ENCODE measurements around the gene MAST3.

DNA sequence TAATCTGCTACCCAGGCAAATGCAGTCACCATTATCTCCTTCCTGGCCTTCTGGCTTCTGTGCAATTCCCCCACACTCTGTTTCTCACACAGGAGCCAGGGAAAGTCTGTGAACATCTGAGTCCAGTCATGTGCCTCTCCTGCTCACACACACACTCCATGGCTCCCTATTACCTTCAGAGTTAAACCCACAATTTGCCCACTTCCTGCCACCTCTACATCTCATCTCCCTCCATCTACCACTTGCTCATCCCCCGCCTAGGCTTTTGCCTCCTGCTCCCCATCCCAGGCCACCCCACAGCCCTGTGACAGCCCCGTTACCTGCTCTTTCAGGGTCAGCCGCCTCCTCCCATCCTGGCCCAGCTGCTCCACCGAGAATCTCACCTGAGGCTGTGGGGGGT is 24.4 kb upstream of the MAST3 start:
- TF ChIP-seq, protein P1, sequence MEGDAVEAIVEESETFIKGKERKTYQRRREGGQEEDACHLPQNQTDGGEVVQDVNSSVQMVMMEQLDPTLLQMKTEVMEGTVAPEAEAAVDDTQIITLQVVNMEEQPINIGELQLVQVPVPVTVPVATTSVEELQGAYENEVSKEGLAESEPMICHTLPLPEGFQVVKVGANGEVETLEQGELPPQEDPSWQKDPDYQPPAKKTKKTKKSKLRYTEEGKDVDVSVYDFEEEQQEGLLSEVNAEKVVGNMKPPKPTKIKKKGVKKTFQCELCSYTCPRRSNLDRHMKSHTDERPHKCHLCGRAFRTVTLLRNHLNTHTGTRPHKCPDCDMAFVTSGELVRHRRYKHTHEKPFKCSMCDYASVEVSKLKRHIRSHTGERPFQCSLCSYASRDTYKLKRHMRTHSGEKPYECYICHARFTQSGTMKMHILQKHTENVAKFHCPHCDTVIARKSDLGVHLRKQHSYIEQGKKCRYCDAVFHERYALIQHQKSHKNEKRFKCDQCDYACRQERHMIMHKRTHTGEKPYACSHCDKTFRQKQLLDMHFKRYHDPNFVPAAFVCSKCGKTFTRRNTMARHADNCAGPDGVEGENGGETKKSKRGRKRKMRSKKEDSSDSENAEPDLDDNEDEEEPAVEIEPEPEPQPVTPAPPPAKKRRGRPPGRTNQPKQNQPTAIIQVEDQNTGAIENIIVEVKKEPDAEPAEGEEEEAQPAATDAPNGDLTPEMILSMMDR (conservative IDR thresholded peaks at IDR 0.05; ENCODE audit: low read length): no peak
- TF ChIP-seq EZH2phosphoT487 (IDR thresholded peaks at IDR 0.05; ENCODE audit: borderline replicate concordance): no peak
